Activated CD4-positive, alpha-beta T cell treated with anti-CD3 and anti-CD28 coated beads for 1 hour (primary cell): Measurements from ENCODE around the gene PLXNC1.

Experiments
- DNase-seq: peaks from one replicate; pipeline ENCODE4 v3.0.0-alpha.2; 2020

The PLXNC1 gene

GRCh38 chr12:94162108-94162507 lies 13.7 kb downstream of the PLXNC1 start:
- no peak for DNase-seq

GRCh38 chr12:94163850-94164249 lies 15.5 kb downstream of the PLXNC1 start:
- no peak for DNase-seq

GRCh38 chr12:94165138-94165537 lies 16.8 kb downstream of the PLXNC1 start:
- no peak for DNase-seq

GRCh38 chr12:94165670-94166364 lies 17.4 kb downstream of the PLXNC1 start:
- no peak for DNase-seq

GRCh38 chr12:94167071-94167755 lies 18.8 kb downstream of the PLXNC1 start:
- DNase-seq = no peak

GRCh38 chr12:94167756-94168416 lies 19.5 kb downstream of the PLXNC1 start:
- no peak for DNase-seq

- DNase-seq = no peak
Observed at GRCh38 chr12:94169495-94169894, 21.1 kb downstream of the PLXNC1 start.

GRCh38 chr12:94169966-94170689 lies 21.8 kb downstream of the PLXNC1 start:
- DNase-seq = no peak

GRCh38 chr12:94170690-94171594 lies 22.6 kb downstream of the PLXNC1 start:
- no peak for DNase-seq

- DNase-seq = no peak
Observed at GRCh38 chr12:94171595-94171930, 23.2 kb downstream of the PLXNC1 start.

GRCh38 chr12:94172031-94172430 lies 23.7 kb downstream of the PLXNC1 start:
- no peak for DNase-seq

- no peak for DNase-seq
Observed at GRCh38 chr12:94172973-94173372, 24.6 kb downstream of the PLXNC1 start.

GRCh38 chr12:94173660-94174265 lies 25.4 kb downstream of the PLXNC1 start:
- DNase-seq = no peak

GRCh38 chr12:94174576-94174975 lies 26.2 kb downstream of the PLXNC1 start:
- no peak for DNase-seq

GRCh38 chr12:94175763-94176668 lies 27.6 kb downstream of the PLXNC1 start:
- DNase-seq = no peak

- no peak for DNase-seq
Observed at GRCh38 chr12:94178054-94178453, 29.7 kb downstream of the PLXNC1 start.

GRCh38 chr12:94178882-94179281 lies 30.5 kb downstream of the PLXNC1 start:
- DNase-seq = no peak

GRCh38 chr12:94179723-94180122 lies 31.3 kb downstream of the PLXNC1 start:
- DNase-seq = no peak

- DNase-seq = no peak
Observed at GRCh38 chr12:94180558-94181296, 32.4 kb downstream of the PLXNC1 start.
